Measurements from ENCODE around the gene MAGEA11.
"Not testable (repeated sequence)": the region's sequence is repeated elsewhere in the genome, so short reads cannot be mapped to it uniquely, and the experiment has no call there.

The MAGEA11 gene

GRCh38 chrX:149720021-149720689 lies 8.3 kb downstream of the MAGEA11 start:
- DNase-seq, result no peak

- not testable (repeated sequence) for DNase-seq
Measured at GRCh38 chrX:149721241-149721640, 9.4 kb downstream of the MAGEA11 start.

GRCh38 chrX:149721778-149722177 lies 9.9 kb downstream of the MAGEA11 start:
- DNase-seq, result no peak

GRCh38 chrX:149723583-149724118 lies 11.8 kb downstream of the MAGEA11 start:
- DNase-seq, result not testable (repeated sequence)

GRCh38 chrX:149727308-149727707 lies 15.4 kb downstream of the MAGEA11 start:
- not testable (repeated sequence) for DNase-seq

GRCh38 chrX:149742269-149742668 lies 30.4 kb downstream of the MAGEA11 start:
- not testable (repeated sequence) for DNase-seq

- DNase-seq, result not testable (repeated sequence)
Measured at GRCh38 chrX:149746390-149747007, 34.6 kb downstream of the MAGEA11 start.

GRCh38 chrX:149757206-149758067 lies 45.6 kb downstream of the MAGEA11 start:
- DNase-seq, result no peak

GRCh38 chrX:149758068-149758714 lies 46.3 kb downstream of the MAGEA11 start:
- DNase-seq, result no peak

GRCh38 chrX:149758715-149759078 lies 46.8 kb downstream of the MAGEA11 start:
- not testable (repeated sequence) for DNase-seq

- no peak for DNase-seq
Measured at GRCh38 chrX:149759824-149760223, 48.0 kb downstream of the MAGEA11 start.

- no peak for DNase-seq
Measured at GRCh38 chrX:149760965-149761364, 49.1 kb downstream of the MAGEA11 start.

- not testable (repeated sequence) for DNase-seq
Measured at GRCh38 chrX:149761858-149762674, 50.2 kb downstream of the MAGEA11 start.

- DNase-seq, result no peak
Measured at GRCh38 chrX:149762696-149763614, 51.1 kb downstream of the MAGEA11 start.

All from activated naive CD4-positive, alpha-beta T cell treated with anti-CD3 and anti-CD28 coated beads, Interleukin-2, amount 50 U/mL, for 16 hours (primary cell).